WI38 (cell line): ENCODE measurements around the gene GPN2.
"Not testable (repeated sequence)": the region's sequence is repeated elsewhere in the genome, so short reads cannot be mapped to it uniquely, and the experiment has no call there.

Experiments used
- H3K4me3 ChIP-seq: 2 replicates; pipeline ENCODE4 v1.5.1; 2011; ENCODE audit warnings: low read depth, mild to moderate bottlenecking, control low read depth, low read length
- CTCF ChIP-seq: IDR thresholded peaks from 2 replicates; pipeline ENCODE4 v1.5.1; 2012; ENCODE audit warnings: low read depth, mild to moderate bottlenecking, control low read depth, low read length

GPN2 gene

GRCh38 chr1:26877326-26877725 is 12.8 kb downstream of the GPN2 start:
- TF ChIP-seq CTCF, result no peak
- no peak overlapping the region for H3K4me3 ChIP-seq

- no peak overlapping the region for H3K4me3 ChIP-seq
- TF ChIP-seq CTCF, result no peak
Observed at GRCh38 chr1:26874896-26875295, 15.2 kb downstream of the GPN2 start.

- not testable (repeated sequence) for H3K4me3 ChIP-seq
Observed at GRCh38 chr1:26873097-26873496, 17.0 kb downstream of the GPN2 start.

- peak overlapping the region; percentile 69 for H3K4me3 ChIP-seq
- TF ChIP-seq CTCF, result no peak
Observed at GRCh38 chr1:26864610-26865480, 25.2 kb downstream of the GPN2 start.

- peak overlapping the region; percentile 69; the same call in 1 of the 2 replicates for H3K4me3 ChIP-seq
- TF ChIP-seq CTCF, result no peak
Observed at GRCh38 chr1:26863685-26864077, 26.4 kb downstream of the GPN2 start.

GRCh38 chr1:26862781-26863684 is 27.1 kb downstream of the GPN2 start, which contains the start of gene SFN:
Gene SFN, plus strand, starts transcription at chr1:26863149. Its CDS starts 64 bp downstream, at chr1:26863213.
- 0 out of 2 replicates have a peak, but pooled peaks have one; percentile 5 for TF ChIP-seq CTCF
- peak within 1 kb of the TSS; percentile 69; the same call in 1 of the 2 replicates for H3K4me3 ChIP-seq

- no peak overlapping the region for H3K4me3 ChIP-seq
- no peak for TF ChIP-seq CTCF
Observed at GRCh38 chr1:26861889-26862378, 28.1 kb downstream of the GPN2 start.
